GM19328 (cell line): ENCODE results near the gene CPEB1.

Experiments used
- ATAC-seq: cut with Tn5 transposase; IDR thresholded peaks from one replicate; pipeline ENCODE4 v1.9.1; 2021; ENCODE audit warnings: mild to moderate bottlenecking, moderate library complexity; ENCODE audit not compliant: unreplicated experiment

CPEB1 gene

GRCh38 chr15:82595766-82596165, 51.4 kb downstream of the CPEB1 start:
- ATAC-seq: no peak

GRCh38 chr15:82595203-82595602, 52.0 kb downstream of the CPEB1 start:
- no peak for ATAC-seq

- ATAC-seq: no peak
Observed at GRCh38 chr15:82587805-82588204, 59.4 kb downstream of the CPEB1 start.

GRCh38 chr15:82585072-82585471, 62.1 kb downstream of the CPEB1 start:
- ATAC-seq: no peak

- ATAC-seq: no peak
Observed at GRCh38 chr15:82580713-82581112, 66.5 kb downstream of the CPEB1 start.

GRCh38 chr15:82575335-82575734, 71.8 kb downstream of the CPEB1 start:
- no peak for ATAC-seq

GRCh38 chr15:82572986-82573385, 74.2 kb downstream of the CPEB1 start:
- ATAC-seq: no peak

GRCh38 chr15:82572311-82572710, 74.9 kb downstream of the CPEB1 start:
- ATAC-seq: no peak

- no peak for ATAC-seq
Observed at GRCh38 chr15:82571722-82572222, 75.4 kb downstream of the CPEB1 start.

GRCh38 chr15:82570721-82571508, 76.2 kb downstream of the CPEB1 start:
- no peak for ATAC-seq

- ATAC-seq: no peak
Observed at GRCh38 chr15:82569834-82570233, 77.3 kb downstream of the CPEB1 start.

- no peak for ATAC-seq
Observed at GRCh38 chr15:82568986-82569385, 78.2 kb downstream of the CPEB1 start.

GRCh38 chr15:82567661-82568060, 79.5 kb downstream of the CPEB1 start:
- ATAC-seq: no peak

- no peak for ATAC-seq
Observed at GRCh38 chr15:82566690-82567089, 80.5 kb downstream of the CPEB1 start.

GRCh38 chr15:82558502-82558901, 88.7 kb downstream of the CPEB1 start:
- ATAC-seq: no peak

GRCh38 chr15:82556315-82557035, 90.7 kb downstream of the CPEB1 start:
- ATAC-seq: no peak

GRCh38 chr15:82554849-82555248, 92.3 kb downstream of the CPEB1 start:
- no peak for ATAC-seq

GRCh38 chr15:82554351-82554750, 92.8 kb downstream of the CPEB1 start:
- ATAC-seq: no peak

- ATAC-seq: no peak
Observed at GRCh38 chr15:82553846-82554245, 93.3 kb downstream of the CPEB1 start.

GRCh38 chr15:82552861-82553260, 94.3 kb downstream of the CPEB1 start:
- ATAC-seq: no peak

- no peak for ATAC-seq
Observed at GRCh38 chr15:82551646-82552247, 95.4 kb downstream of the CPEB1 start.

- no peak for ATAC-seq
Observed at GRCh38 chr15:82549199-82549665, 97.9 kb downstream of the CPEB1 start.
